Measurements from ENCODE around the gene ADAMTS9.

The ADAMTS9 gene

DNA sequence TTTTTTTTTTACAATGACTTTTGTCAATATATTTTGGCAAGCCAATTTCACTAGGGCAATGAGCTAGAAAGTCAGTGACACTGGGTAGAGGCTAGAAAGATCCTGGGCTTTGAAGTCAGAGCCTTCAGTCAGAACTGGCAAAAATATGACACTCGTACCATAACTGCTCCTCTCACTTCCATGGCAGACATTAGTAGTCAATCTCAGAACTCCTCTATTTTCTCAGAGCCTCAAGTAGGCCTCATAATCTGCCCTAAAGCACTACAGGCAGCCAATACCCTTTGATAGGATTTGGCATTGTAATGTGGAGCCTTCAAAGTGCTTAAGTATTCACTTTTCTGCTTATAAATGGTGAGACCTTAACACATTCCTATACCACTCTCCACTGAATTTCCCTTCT is 67.8 kb downstream of the ADAMTS9 start:
- Mint-ChIP-seq H3K36me3 (no peaks in the 10 kb centered on the region), H3K4me3 (no peak overlapping the region), H3K4me1 (no peaks in the 10 kb centered on the region), H3K27ac (no peak overlapping the region), H3K9me3 (no peaks in the 10 kb centered on the region), H3K27me3 (no peaks in the 10 kb centered on the region)

DNA sequence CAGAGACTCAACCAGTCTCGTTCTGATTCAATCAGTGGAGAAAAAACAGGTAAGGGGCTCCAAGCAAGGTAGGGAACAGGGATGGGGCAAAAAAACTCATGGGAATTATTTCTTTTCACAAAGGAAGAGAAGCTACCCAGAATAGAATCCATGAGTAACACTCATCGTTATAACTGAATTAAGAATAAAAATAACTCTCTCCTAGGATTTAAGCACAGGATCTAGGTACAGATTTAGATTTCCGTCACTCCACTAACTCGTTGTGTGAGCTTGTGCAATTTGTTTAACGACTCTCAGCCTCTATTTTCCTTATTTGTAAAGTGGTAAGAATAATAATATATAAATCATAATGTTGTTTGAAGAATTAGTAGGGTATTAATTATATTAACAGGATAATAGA is 68.6 kb downstream of the ADAMTS9 start:
- no peaks in the 10 kb centered on the region for H3K9me3 Mint-ChIP-seq
- no peak overlapping the region for H3K27ac Mint-ChIP-seq
- no peak overlapping the region for H3K4me3 Mint-ChIP-seq
- no peaks in the 10 kb centered on the region for H3K27me3 Mint-ChIP-seq
- H3K4me1 Mint-ChIP-seq, result no peaks in the 10 kb centered on the region
- no peaks in the 10 kb centered on the region for H3K36me3 Mint-ChIP-seq

DNA sequence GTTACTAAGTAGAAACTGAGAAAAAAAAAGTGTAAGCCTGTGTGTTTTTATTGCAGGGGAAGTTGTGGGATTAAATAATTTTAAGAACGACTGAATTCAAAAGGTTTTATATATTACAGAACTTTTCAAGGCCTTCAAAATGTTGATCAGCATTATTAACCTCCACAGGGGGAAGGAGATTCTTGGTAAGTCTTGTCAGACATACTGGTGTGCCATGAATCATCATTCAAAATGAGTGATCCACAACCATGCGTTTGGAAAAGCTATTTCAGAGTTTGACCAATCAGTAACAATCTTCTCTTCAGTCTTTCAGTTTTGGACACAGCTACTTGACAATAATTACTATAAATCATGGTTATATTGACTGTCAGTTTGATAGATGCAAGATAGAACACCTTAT is 70.2 kb downstream of the ADAMTS9 start:
- no peaks in the 10 kb centered on the region for H3K4me1 Mint-ChIP-seq
- H3K27ac Mint-ChIP-seq, result no peak overlapping the region
- no peaks in the 10 kb centered on the region for H3K36me3 Mint-ChIP-seq
- H3K9me3 Mint-ChIP-seq, result no peaks in the 10 kb centered on the region
- no peaks in the 10 kb centered on the region for H3K27me3 Mint-ChIP-seq
- no peak overlapping the region for H3K4me3 Mint-ChIP-seq

DNA sequence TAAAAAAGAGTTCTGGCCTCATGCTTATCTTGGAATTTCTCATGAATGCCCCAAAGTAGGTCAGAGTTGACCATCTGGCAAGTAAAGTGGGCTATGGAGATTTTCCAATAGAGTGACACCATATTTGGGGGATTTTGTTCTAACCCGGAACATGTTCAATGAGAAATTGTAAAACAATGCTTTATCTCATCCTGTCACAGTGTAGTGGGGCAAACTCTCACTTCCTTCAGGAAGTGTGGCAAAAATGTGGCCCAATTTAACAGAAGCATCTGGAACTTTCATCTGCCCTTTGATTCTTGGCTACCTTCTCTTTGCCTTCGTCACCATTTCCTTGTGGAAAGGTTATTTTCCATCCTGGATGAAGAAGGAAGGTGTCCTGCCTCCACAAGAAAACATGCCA is 70.8 kb downstream of the ADAMTS9 start:
- H3K36me3 Mint-ChIP-seq, result no peaks in the 10 kb centered on the region
- no peak overlapping the region for H3K27ac Mint-ChIP-seq
- no peaks in the 10 kb centered on the region for H3K4me1 Mint-ChIP-seq
- no peaks in the 10 kb centered on the region for H3K27me3 Mint-ChIP-seq
- no peak overlapping the region for H3K4me3 Mint-ChIP-seq
- H3K9me3 Mint-ChIP-seq, result no peaks in the 10 kb centered on the region

DNA sequence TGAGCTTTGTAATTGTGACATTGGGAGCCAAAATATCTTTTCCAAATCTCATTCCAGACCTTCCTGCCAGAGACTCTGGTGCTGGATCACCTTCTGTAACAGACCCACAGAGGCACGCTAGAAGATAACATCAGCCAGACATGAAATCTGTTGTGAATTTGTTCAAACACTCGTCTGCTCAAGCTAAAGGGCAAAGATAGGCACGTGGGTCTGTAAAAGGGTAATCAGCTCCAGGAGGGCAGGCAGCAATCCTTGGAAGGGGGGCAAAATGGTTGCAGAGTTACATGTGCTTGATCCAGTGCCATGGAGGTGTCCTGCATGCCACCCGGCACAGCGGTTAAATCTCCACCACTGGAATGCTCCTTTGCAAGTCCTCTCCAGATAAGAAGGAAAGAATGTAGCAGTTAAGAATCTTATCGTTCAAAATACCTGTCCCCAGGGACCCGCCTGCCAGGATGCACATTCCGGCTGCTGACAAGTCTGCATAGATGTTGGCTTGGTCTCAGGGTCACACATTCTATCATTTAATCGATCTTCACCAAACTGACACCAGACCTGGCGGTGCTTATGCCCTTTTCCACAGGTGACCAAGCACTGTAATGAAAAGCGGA is 74.8 kb downstream of the ADAMTS9 start:
- peaks cover 3% of the 10 kb centered on the region for H3K27me3 Mint-ChIP-seq
- H3K4me3 Mint-ChIP-seq, result no peak overlapping the region
- no peaks in the 10 kb centered on the region for H3K4me1 Mint-ChIP-seq
- H3K9me3 Mint-ChIP-seq, result peaks cover 8% of the 10 kb centered on the region
- no peak overlapping the region for H3K27ac Mint-ChIP-seq
- H3K36me3 Mint-ChIP-seq, result no peaks in the 10 kb centered on the region

DNA sequence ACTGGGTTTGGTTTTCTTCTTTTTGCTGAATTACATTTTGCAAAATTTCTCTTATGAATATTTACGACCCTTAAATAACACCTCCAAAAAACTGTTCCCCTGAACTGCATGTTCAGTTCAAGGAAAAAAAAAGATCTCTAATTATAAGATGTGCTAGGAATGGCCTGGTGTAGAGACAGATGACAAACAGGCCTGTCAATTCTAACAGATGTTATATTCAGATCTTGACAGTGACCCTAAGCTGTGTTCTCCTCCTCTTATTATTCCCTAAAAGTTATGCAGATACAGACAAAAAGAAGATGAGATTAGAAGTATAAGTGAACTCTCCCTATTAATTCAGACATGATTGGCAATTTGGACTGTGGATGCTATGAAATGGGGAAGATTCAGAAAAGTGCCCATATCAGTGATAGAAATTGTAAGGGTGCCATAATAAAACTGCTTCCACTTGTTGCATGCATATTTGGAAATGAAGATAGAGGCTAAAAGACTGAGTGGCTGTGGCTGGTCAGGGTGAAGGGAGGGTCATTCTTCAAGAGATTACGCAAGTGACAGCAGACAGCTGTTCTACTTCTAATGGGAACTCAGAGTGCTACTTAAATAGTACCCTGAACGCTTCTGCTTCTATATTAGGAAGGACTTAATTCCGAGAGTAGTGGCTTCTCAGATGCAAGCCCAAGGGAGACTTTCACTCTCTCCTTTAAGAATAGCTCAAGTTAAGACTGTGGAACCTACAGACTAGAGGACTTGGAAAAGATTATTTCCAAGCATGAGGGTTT is 75.5 kb downstream of the ADAMTS9 start:
- Mint-ChIP-seq H3K4me1 (no peaks in the 10 kb centered on the region), H3K27me3 (peaks cover 3% of the 10 kb centered on the region)

DNA sequence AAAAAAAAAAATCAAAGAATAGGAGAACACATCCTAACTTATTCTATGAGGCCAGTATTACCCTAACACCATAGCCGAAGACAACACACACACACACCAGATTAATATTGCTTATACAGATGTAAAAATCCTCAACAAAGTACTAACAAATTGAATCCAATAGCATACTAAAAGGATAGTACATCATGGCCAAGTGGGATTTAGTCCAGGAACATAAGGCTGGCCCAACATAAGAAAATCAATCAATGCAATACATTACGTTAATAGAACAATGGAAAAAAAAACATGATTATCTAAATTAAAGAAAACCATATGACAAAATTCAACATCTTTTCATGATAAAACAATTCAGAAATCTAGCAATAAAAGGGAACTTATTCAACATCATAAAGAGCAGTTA is 79.1 kb downstream of the ADAMTS9 start:
- H3K4me3 Mint-ChIP-seq, result no peak overlapping the region
- H3K27me3 Mint-ChIP-seq, result peaks cover 5% of the 10 kb centered on the region
- peaks cover 8% of the 10 kb centered on the region for H3K9me3 Mint-ChIP-seq
- H3K4me1 Mint-ChIP-seq, result no peaks in the 10 kb centered on the region
- H3K36me3 Mint-ChIP-seq, result no peaks in the 10 kb centered on the region
- H3K27ac Mint-ChIP-seq, result no peak overlapping the region

More for the DNA sequence above, 75.5 kb downstream of the ADAMTS9 start:
- peaks cover 8% of the 10 kb centered on the region for H3K9me3 Mint-ChIP-seq
- H3K27ac Mint-ChIP-seq, result no peak overlapping the region
- H3K4me3 Mint-ChIP-seq, result no peak overlapping the region
- H3K36me3 Mint-ChIP-seq, result no peaks in the 10 kb centered on the region

DNA sequence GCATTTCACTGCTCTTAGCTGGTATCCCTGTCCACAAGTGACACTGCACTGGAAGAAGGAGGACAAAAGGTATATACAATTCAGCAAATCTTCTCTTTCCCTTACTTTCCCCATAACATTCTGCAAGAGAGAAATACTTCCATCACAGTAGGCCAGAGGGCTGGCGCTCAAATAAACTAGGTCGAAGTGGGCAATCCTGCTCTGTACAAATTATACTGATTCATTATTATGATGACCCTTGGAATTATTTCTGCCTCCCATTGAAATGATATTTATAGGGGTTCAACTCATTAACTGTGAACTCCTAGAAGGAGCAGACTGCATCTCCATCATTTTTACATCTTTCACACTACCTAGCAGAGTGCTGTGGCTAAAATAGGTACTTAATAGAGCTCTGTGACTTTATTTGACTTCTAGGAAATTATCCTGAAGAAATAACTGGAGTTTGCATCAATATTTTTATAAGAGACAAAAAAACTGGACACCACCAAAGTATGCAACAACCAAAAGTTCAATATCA is 80.7 kb downstream of the ADAMTS9 start:
- Mint-ChIP-seq H3K4me1 (no peaks in the 10 kb centered on the region), H3K9me3 (peaks cover 8% of the 10 kb centered on the region), H3K36me3 (no peaks in the 10 kb centered on the region), H3K4me3 (no peak overlapping the region), H3K27me3 (peaks cover 5% of the 10 kb centered on the region), H3K27ac (no peak overlapping the region)

DNA sequence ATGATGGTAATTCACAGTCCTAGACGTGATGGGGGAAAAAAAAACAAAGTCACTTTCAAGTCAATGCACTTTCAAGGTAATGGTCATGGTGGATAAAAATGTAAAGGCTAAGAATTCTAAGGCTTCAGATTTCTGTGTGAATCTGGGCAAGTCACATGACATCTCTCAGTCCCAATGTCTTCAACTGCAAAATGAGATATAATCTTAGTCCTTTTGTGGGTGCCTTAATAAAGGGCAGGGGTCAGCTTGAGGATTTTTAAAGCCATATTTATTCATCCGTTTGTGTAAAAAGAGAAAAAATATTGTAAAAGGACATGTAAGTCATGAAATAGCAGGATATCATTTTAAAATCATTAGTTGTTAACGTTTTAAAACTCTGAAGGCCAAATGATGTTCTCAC is 83.5 kb downstream of the ADAMTS9 start:
- Mint-ChIP-seq H3K27ac (no peak overlapping the region), H3K9me3 (no peaks in the 10 kb centered on the region), H3K4me1 (no peaks in the 10 kb centered on the region), H3K36me3 (no peaks in the 10 kb centered on the region), H3K4me3 (no peak overlapping the region), H3K27me3 (peaks cover 2% of the 10 kb centered on the region)

DNA sequence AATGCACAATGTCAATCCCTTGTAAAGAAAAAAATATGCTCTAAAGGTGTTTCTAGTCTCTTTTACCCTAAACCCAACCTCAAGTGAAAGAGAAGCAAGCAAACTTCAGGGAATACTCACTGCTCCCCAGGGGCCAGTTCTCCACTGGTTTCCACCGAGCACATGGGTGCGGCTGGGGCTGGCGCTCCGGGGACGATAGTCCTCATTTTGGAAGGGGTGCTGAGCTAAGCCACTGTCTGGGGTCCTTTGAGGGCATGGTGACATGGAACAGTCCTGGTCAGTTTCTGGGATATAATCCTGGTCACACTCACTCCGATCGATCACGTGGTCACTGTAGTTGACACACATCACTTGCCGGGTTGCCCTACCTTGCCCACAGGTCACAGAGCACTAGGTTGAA is 86.0 kb downstream of the ADAMTS9 start:
- H3K27ac Mint-ChIP-seq, result no peak overlapping the region
- H3K9me3 Mint-ChIP-seq, result no peaks in the 10 kb centered on the region
- H3K4me1 Mint-ChIP-seq, result no peaks in the 10 kb centered on the region
- H3K36me3 Mint-ChIP-seq, result no peaks in the 10 kb centered on the region
- no peak overlapping the region for H3K4me3 Mint-ChIP-seq
- H3K27me3 Mint-ChIP-seq, result peaks cover 2% of the 10 kb centered on the region

DNA sequence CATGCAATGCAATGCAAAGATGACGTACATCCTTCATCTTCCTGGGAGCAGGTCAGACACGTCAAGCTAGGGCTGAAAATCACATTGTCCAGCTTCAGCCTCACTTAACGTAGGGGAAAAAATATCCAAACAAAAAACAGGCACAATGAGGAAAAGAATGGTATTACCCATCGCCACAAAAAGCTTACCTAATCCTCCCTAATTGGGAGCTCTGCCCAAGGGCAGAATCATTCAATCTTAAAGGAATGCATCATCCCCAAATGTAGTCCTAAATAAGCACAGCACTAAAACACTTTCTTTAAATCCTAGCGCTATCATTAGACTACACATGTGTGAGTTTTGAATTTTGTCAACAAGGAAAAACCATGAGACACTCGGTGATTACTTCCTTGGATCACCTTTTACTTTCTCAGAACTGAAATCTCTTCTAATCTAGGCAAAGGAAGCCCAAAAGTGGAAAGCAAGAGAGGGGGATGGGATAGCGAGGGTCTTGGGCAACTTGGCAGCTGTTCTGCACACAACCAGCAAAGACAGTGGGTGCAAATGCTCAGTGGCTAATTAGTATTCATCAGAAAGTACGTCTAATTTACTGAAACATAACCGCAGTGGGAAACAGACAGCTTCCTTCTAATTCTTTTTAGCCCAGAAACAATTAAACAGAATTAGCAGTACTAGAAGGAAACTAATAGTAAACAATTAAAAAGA is 87.4 kb downstream of the ADAMTS9 start:
- H3K4me3 Mint-ChIP-seq, result no peak overlapping the region
- H3K9me3 Mint-ChIP-seq, result no peaks in the 10 kb centered on the region
- H3K4me1 Mint-ChIP-seq, result no peaks in the 10 kb centered on the region
- H3K27me3 Mint-ChIP-seq, result no peaks in the 10 kb centered on the region
- no peaks in the 10 kb centered on the region for H3K36me3 Mint-ChIP-seq
- no peak overlapping the region for H3K27ac Mint-ChIP-seq

DNA sequence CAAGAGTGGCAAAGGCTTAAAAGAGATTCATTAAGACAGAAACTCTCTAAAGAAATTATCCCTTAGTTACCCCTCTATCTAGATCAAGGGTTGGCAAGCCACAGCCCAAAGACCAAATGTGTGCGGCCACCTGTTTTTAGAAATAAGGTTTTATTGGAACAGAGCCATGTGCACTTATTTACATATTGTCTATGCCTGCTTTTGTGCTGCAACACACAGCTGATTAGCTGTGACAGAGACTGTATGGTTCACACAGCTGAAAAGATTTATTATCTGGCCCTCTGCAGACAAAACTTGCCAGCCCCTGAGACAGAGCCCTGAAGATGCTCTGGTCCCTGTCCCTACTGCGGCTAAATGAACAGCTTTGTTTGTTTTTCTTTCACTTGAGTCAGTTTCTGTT is 88.1 kb downstream of the ADAMTS9 start:
- H3K4me1 Mint-ChIP-seq, result no peaks in the 10 kb centered on the region
- no peaks in the 10 kb centered on the region for H3K36me3 Mint-ChIP-seq
- no peak overlapping the region for H3K27ac Mint-ChIP-seq
- H3K4me3 Mint-ChIP-seq, result no peak overlapping the region
- no peaks in the 10 kb centered on the region for H3K9me3 Mint-ChIP-seq
- peaks cover 3% of the 10 kb centered on the region for H3K27me3 Mint-ChIP-seq

DNA sequence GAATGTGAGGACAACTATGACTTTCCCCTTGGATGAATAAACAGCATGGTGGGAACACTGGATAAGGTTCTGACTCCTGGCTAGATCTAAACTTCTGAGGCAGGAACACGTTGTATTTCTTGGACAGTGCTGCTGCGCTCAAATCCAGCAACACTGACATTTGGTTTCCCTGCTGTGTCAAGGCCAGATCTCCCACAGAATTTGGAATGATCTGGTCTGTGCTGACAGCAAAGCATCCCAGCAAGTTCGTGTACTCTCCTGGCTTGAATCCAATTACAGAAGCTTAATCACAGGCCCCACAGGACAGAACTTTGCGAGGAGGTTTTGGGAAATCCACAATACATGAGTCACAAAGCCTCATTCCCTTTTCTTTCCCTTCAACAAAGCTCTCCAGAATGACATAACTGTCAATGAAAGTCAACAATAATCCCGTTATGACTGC is 92.5 kb downstream of the ADAMTS9 start:
- H3K27ac Mint-ChIP-seq, result no peak overlapping the region

DNA sequence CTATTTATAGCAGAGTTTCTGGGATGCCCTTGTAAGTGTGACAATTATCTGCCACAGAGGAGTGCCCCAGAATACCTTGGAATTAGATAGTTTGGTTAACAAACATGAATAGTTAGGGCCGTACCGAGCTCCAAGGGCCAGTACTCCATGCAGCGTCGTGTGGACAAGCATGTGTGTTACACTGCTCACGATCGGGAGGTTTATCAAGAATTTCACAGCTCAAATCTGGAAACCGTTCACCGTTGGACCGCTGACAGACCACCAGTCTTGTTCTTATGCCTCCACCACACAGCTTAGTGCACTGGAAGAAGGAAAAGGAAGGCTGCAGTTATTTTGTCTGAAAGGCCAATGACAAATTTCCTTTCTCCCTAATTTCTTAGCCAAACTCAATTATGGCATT is 93.7 kb downstream of the ADAMTS9 start:
- Mint-ChIP-seq H3K9me3 (no peaks in the 10 kb centered on the region), H3K36me3 (no peaks in the 10 kb centered on the region), H3K27me3 (peaks cover 3% of the 10 kb centered on the region), H3K4me1 (no peaks in the 10 kb centered on the region), H3K4me3 (no peak overlapping the region), H3K27ac (no peak overlapping the region)

More for the DNA sequence above, 92.5 kb downstream of the ADAMTS9 start:
- Mint-ChIP-seq H3K4me1 (no peaks in the 10 kb centered on the region), H3K4me3 (no peak overlapping the region), H3K27me3 (peaks cover 3% of the 10 kb centered on the region), H3K9me3 (no peaks in the 10 kb centered on the region), H3K36me3 (no peaks in the 10 kb centered on the region)

DNA sequence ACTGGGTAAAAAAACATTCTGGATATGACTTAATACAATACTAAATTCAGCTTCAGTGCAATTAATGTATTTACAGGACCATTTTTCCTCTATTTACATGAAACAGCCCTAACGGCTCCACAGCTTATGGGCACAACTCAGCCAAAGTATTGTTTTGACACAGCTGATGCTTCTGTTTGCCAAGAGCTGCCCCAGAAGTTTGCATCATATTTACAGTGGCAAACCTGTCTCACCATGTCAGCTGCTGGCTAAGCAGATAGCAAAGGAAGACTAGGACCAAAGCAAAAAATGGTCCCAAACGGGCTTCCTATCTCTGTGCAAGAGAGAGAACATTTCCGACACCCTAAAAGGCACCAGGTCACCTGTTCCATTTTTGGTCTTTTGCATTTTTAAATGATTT is 94.5 kb downstream of the ADAMTS9 start:
- Mint-ChIP-seq H3K4me3 (no peak overlapping the region), H3K9me3 (no peaks in the 10 kb centered on the region), H3K27me3 (peaks cover 3% of the 10 kb centered on the region), H3K4me1 (no peaks in the 10 kb centered on the region), H3K36me3 (no peaks in the 10 kb centered on the region), H3K27ac (no peak overlapping the region)

DNA sequence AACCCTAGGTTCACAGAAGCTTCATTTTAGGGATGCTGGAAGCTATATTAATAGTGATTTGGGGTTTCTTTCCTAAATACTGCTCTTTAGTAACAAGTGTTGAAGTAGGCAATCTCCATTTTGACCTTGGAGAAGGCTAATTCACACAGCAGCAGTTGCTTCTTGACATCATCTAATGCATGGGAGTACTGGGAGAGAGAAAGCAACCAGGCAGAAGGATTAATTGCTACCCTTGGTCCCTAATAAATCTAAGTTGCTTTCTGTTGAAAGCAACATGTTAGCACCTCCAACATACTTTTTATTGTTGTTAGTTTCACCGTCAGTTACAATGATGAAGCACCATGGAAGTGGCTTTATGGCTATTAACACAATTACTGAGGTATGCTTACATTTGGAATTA is 96.2 kb downstream of the ADAMTS9 start:
- Mint-ChIP-seq H3K4me3 (no peak overlapping the region), H3K4me1 (no peaks in the 10 kb centered on the region), H3K9me3 (no peaks in the 10 kb centered on the region), H3K36me3 (no peaks in the 10 kb centered on the region), H3K27ac (no peak overlapping the region), H3K27me3 (peaks cover 3% of the 10 kb centered on the region)

Data from activated naive CD4-positive, alpha-beta T cell treated with anti-CD3 and anti-CD28 coated beads, Interleukin-2, amount 50 U/mL, for 24 hours (primary cell).